ENCODE results near the gene ZNF217. TPM values are rescaled to one million over a fixed set of nuclear protein-coding genes. Genes with fewer than 3 reads are reported as not detected.
"Not testable (repeated sequence)": the region's sequence is repeated elsewhere in the genome, so short reads cannot be mapped to it uniquely, and the experiment has no call there.

The ZNF217 gene
- total and polyA plus RNA-seq, 10 of the 15 experiments (the other 5 are each of a cell fraction or from before 2014, with no cell fraction given): 8.5 to 76.6 (median 40.6) TPM

DNA sequence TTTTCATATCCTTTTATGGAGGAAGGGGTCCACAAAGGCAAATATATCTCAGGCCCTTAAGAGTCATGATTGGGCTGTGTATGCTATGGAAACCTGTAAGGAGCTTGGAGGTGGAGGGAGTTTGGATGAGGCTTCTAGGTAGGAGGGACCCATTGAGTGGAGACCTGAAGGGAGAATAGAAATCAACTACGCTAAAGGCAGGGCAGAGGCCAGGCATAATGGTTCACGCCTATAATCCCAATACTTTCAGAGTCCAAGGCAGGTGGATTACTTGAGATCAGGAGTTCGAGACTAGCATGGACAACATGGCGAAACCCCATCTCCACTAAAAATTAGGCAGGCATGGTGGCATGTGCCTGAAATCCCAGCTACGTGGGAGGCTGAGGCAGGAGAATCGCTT, 34.4 kb upstream of the ZNF217 start:
- H3K36me3 ChIP-seq (ENCODE audit: control insufficient read depth in 2 of 2, insufficient read depth in 2 of 2, low read length in 1 of 2): no peaks in the 10 kb centered on the region
- ChIA-PET CTCF (interaction anchor here (1.4 kb wide), 1 partner anchor 15 kb away, joined by 6 read pairs; no protein-coding TSS in a partner anchor), SMC1A (ENCODE audit: uncharacterized antibody, unreplicated experiment) (interaction anchor here (1.7 kb wide), 2 partner anchors 11 to 18 kb away, joined by 5 to 6 read pairs; no protein-coding TSS in a partner anchor), POLR2A (interaction anchor here (0.8 to 8.2 kb wide), 2 partner anchors 8 to 17 kb away, joined by 5 to 84 read pairs; no protein-coding TSS in a partner anchor), RAD21 (ENCODE audit: unreplicated experiment) (interaction anchor here (0.9 kb wide), 1 partner anchor 19 kb away, joined by 3 read pairs; no protein-coding TSS in a partner anchor)
- no peaks in the 10 kb centered on the region for H3K9me3 ChIP-seq (replicated peaks; ENCODE audit: control insufficient read depth, insufficient read depth, low read length)
- no peak overlapping the region for H3K9ac ChIP-seq (ENCODE audit: control insufficient read depth, insufficient read depth, low read length)
- no TSS peak for BruUV-seq (replicated peaks)
- no peak for TF ChIP-seq ZNF622 (IDR thresholded peaks at IDR 0.05)
- peak; percentile 93 for TF ChIP-seq NFXL1 (IDR thresholded peaks at IDR 0.05; ENCODE audit: borderline replicate concordance)
- H3K79me2 ChIP-seq (ENCODE audit: control insufficient read depth, insufficient read depth, low read length): peaks cover 2% of the 10 kb centered on the region; the same call in 1 of the 2 replicates
- H3K4me1 ChIP-seq (ENCODE audit: control insufficient read depth, insufficient read depth, low read length): peaks cover 21% of the 10 kb centered on the region; the same call in 1 of the 2 replicates
- 89% methylated on average over 6 of the region's 6 CpGs for WGBS (ENCODE audit: insufficient coverage, insufficient replicate concordance, low lambda C conversion rate, missing lambda C conversion rate)
- ATAC-seq (no peak), DNase-seq (ENCODE audit: low read depth, low spot score) (no peak), FAIRE-seq (no peak)
- no peaks in the 10 kb centered on the region for H3K27me3 ChIP-seq (replicated peaks in 1 of 2; ENCODE audit: control insufficient read depth in 2 of 2, insufficient read depth in 2 of 2, low read length in 1 of 2)
- H3K4me3 ChIP-seq: no peak overlapping the region
- no peaks in the 10 kb centered on the region for H4K20me1 ChIP-seq (ENCODE audit: control insufficient read depth, insufficient read depth)
- H3K4me2 ChIP-seq (ENCODE audit: control insufficient read depth, insufficient read depth): no peak overlapping the region
- in situ Hi-C loops (cut with MboI): no loop called here
- H3K27ac ChIP-seq (ENCODE audit: control insufficient read depth, insufficient read depth): no peak overlapping the region; the same call in 1 of the 2 replicates
- H2AFZ ChIP-seq (ENCODE audit: control insufficient read depth, low read depth, low read length): no peak overlapping the region; the same call in 1 of the 2 replicates
- intact Hi-C loops (cut with micrococcal nuclease; ENCODE audit: unreplicated experiment): no loop called here

- H3K27ac ChIP-seq (ENCODE audit: control insufficient read depth, insufficient read depth); H3K79me2 ChIP-seq (ENCODE audit: control insufficient read depth, insufficient read depth, low read length); DNase-seq (ENCODE audit: low read depth, low spot score); H3K9ac ChIP-seq (ENCODE audit: control insufficient read depth, insufficient read depth, low read length); FAIRE-seq; H3K9me3 ChIP-seq (replicated peaks; ENCODE audit: control insufficient read depth, insufficient read depth, low read length); intact Hi-C loops (cut with micrococcal nuclease; ENCODE audit: unreplicated experiment); H4K20me1 ChIP-seq (ENCODE audit: control insufficient read depth, insufficient read depth); H3K4me3 ChIP-seq; in situ Hi-C loops (cut with MboI); H3K4me2 ChIP-seq (ENCODE audit: control insufficient read depth, insufficient read depth); BruUV-seq (replicated peaks); H3K36me3 ChIP-seq (ENCODE audit: control insufficient read depth in 2 of 2, insufficient read depth in 2 of 2, low read length in 1 of 2); ATAC-seq; H2AFZ ChIP-seq (ENCODE audit: control insufficient read depth, low read depth, low read length); H3K27me3 ChIP-seq (replicated peaks in 1 of 2; ENCODE audit: control insufficient read depth in 2 of 2, insufficient read depth in 2 of 2, low read length in 1 of 2): not testable (repeated sequence)
- SMC1A ChIA-PET (ENCODE audit: uncharacterized antibody, unreplicated experiment): interaction anchor here (0.7 to 1.7 kb wide), 4 partner anchors 12 to 245 kb away, joined by 3 to 6 read pairs (median 4); no protein-coding TSS in a partner anchor
- peaks cover 32% of the 10 kb centered on the region for H3K4me1 ChIP-seq (ENCODE audit: control insufficient read depth, insufficient read depth, low read length)
- TF ChIP-seq, protein P1, sequence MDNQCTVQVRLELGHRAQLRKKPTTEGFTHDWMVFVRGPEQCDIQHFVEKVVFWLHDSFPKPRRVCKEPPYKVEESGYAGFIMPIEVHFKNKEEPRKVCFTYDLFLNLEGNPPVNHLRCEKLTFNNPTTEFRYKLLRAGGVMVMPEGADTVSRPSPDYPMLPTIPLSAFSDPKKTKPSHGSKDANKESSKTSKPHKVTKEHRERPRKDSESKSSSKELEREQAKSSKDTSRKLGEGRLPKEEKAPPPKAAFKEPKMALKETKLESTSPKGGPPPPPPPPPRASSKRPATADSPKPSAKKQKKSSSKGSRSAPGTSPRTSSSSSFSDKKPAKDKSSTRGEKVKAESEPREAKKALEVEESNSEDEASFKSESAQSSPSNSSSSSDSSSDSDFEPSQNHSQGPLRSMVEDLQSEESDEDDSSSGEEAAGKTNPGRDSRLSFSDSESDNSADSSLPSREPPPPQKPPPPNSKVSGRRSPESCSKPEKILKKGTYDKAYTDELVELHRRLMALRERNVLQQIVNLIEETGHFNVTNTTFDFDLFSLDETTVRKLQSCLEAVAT (IDR thresholded peaks at IDR 0.05): 0 out of 2 replicates have a peak, but pooled peaks have one; percentile 46
- POLR2A ChIA-PET: interaction anchor here (0.8 to 8.2 kb wide), 2 partner anchors 9 to 15 kb away, joined by 5 to 84 read pairs; no protein-coding TSS in a partner anchor
- CTCF ChIA-PET: interaction anchor here (0.6 to 1.4 kb wide), 2 partner anchors 16 to 72 kb away, joined by 3 to 6 read pairs; no protein-coding TSS in a partner anchor
- RAD21 ChIA-PET (ENCODE audit: unreplicated experiment): interaction anchor here (1.9 kb wide), 1 partner anchor 16 kb away, joined by 8 read pairs; no protein-coding TSS in a partner anchor
- 99% methylated on average over 10 of the region's 10 CpGs for WGBS (ENCODE audit: insufficient coverage, insufficient replicate concordance, low lambda C conversion rate, missing lambda C conversion rate)
These were observed 33.4 kb upstream of the ZNF217 start for GRCh38 chr20:53627001-53627400.

Measured in GM12878 (cell line).